Erythroblast (primary cell): ENCODE results near the gene LAIR2.
"Not testable (repeated sequence)": the region's sequence is repeated elsewhere in the genome, so short reads cannot be mapped to it uniquely, and the experiment has no call there.

Experiments
- DNase-seq, 2 experiments: peaks; one replicate each; lab custom pipeline; 2025; lab: John Stamatoyannopoulos, UW
- GATA1 ChIP-seq: IDR thresholded peaks from 2 replicates; pipeline ENCODE4 v1.6.1; 2011; ENCODE audit warnings: low read depth, mild to moderate bottlenecking, control low read depth, low read length, moderate library complexity
- POLR2A ChIP-seq: IDR thresholded peaks from 2 replicates; pipeline ENCODE4 v1.6.1; 2011; ENCODE audit warnings: mild to moderate bottlenecking, low read length

Gene LAIR2

GRCh38 chr19:54493967-54494585 is 8.6 kb upstream of the LAIR2 start:
- TF ChIP-seq GATA1 (no peak), POLR2A (no peak)
- no peak for DNase-seq

- not testable (repeated sequence) for DNase-seq
Observed at GRCh38 chr19:54495284-54495683, 7.3 kb upstream of the LAIR2 start.

GRCh38 chr19:54497747-54498450 is 4.7 kb upstream of the LAIR2 start:
- DNase-seq: not testable (repeated sequence)

GRCh38 chr19:54498451-54498772 is 4.2 kb upstream of the LAIR2 start:
- not testable (repeated sequence) for DNase-seq

- not testable (repeated sequence) for DNase-seq
Observed at GRCh38 chr19:54505542-54505941, 2.9 kb downstream of the LAIR2 start.

GRCh38 chr19:54506079-54506478 is 3.4 kb downstream of the LAIR2 start:
- no peak for DNase-seq
- TF ChIP-seq POLR2A: no peak
- no peak for TF ChIP-seq GATA1

- not testable (repeated sequence) for DNase-seq
Observed at GRCh38 chr19:54507038-54507717, 4.5 kb downstream of the LAIR2 start.

GRCh38 chr19:54507824-54508223 is 5.2 kb downstream of the LAIR2 start:
- DNase-seq: no peak
- no peak for TF ChIP-seq GATA1
- no peak for TF ChIP-seq POLR2A

GRCh38 chr19:54508487-54508886 is 5.9 kb downstream of the LAIR2 start:
- not testable (repeated sequence) for DNase-seq

GRCh38 chr19:54509200-54509940 is 6.7 kb downstream of the LAIR2 start:
- DNase-seq: not testable (repeated sequence)

- TF ChIP-seq GATA1 (no peak), POLR2A (no peak)
- DNase-seq: no peak
Observed at GRCh38 chr19:54515156-54515555, 12.5 kb downstream of the LAIR2 start.

- TF ChIP-seq GATA1 (no peak), POLR2A (no peak)
- peak; percentile 33 to 54 for DNase-seq
Observed at GRCh38 chr19:54517483-54517882, 14.9 kb downstream of the LAIR2 start.

GRCh38 chr19:54518844-54519243 is 16.2 kb downstream of the LAIR2 start:
- peak in 1 of 2 experiments; percentile 5 for DNase-seq
- TF ChIP-seq GATA1: no peak
- no peak for TF ChIP-seq POLR2A

GRCh38 chr19:54521022-54521859 is 18.6 kb downstream of the LAIR2 start:
- TF ChIP-seq POLR2A (no peak), GATA1 (no peak)
- no peak for DNase-seq
